Measurements from ENCODE around the gene ARMC2.
A peak's percentile ranks its signal among the peaks of the same experiment; 100 is the strongest.
"Not testable (repeated sequence)": the region's sequence is repeated elsewhere in the genome, so short reads cannot be mapped to it uniquely, and the experiment has no call there.

The ARMC2 gene

DNA sequence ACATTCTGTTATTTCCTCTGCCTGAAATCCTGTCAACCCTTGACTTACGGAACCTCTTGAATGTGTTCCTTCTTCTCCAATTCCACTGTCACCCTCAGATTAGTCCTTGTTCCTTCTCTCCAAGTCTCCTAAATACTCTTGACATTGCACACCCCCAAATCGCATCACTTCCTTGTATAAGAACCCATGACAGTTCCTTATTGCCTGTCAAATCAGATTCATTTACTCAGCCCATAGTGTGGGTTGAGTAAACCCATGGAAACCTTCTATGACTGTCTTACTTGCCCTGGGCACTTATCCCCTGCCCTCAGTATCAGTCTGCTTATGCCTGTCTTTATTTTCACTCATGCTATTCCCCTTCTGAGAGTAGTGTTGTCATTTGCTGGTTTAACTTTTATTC, 40.5 kb downstream of the ARMC2 start:
- TF ChIP-seq, protein P1, sequence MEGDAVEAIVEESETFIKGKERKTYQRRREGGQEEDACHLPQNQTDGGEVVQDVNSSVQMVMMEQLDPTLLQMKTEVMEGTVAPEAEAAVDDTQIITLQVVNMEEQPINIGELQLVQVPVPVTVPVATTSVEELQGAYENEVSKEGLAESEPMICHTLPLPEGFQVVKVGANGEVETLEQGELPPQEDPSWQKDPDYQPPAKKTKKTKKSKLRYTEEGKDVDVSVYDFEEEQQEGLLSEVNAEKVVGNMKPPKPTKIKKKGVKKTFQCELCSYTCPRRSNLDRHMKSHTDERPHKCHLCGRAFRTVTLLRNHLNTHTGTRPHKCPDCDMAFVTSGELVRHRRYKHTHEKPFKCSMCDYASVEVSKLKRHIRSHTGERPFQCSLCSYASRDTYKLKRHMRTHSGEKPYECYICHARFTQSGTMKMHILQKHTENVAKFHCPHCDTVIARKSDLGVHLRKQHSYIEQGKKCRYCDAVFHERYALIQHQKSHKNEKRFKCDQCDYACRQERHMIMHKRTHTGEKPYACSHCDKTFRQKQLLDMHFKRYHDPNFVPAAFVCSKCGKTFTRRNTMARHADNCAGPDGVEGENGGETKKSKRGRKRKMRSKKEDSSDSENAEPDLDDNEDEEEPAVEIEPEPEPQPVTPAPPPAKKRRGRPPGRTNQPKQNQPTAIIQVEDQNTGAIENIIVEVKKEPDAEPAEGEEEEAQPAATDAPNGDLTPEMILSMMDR (IDR thresholded peaks at IDR 0.05; ENCODE audit: control insufficient read depth, extremely low read depth, insufficient read depth), result no peak
- DNase-seq (ENCODE audit: low read depth), result no peak
- H3K4me3 ChIP-seq (ENCODE audit: low read depth, low read length), result no peak overlapping the region

DNA sequence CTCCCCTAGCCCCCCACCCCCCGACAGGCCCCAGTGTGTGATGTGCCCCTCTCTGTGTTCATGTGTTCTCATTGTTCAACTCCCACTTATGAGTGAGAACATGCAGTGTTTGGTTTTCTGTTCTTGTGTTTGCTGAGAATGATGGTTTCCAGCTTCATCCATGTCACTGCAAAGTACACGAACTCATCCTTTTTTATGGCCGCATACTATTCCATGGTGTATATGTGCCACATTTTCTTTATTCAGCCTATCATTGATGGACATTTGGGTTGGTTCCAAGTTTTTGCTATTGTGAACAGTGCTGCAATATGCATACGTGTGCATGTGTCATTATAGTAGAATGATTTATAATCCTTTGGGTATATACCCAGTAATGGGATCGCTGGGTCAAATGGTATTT, 42.7 kb downstream of the ARMC2 start:
- not testable (repeated sequence) for H3K4me3 ChIP-seq (ENCODE audit: low read depth, low read length); DNase-seq (ENCODE audit: low read depth)

DNA sequence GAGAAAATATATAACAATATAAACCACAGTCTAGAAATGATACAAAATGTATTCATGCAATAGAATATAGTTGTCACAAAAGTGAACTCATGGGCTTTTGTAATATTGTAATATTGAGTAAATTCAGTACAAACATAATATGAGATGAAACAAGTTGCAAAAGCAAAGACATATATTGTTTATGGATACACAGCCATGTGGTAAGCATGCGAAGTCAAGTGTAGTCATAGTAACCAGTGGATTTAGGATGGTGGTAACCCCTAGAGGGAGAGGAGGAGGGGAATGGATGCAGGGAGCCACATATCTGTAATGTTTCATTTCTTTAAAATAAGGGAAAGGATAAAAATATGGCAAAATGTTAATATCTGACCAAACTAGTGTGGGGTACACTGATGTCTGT, 47.3 kb downstream of the ARMC2 start:
- TF ChIP-seq, protein P1 (IDR thresholded peaks at IDR 0.05; ENCODE audit: control insufficient read depth, extremely low read depth, insufficient read depth), result no peak
- no peak overlapping the region for H3K4me3 ChIP-seq (ENCODE audit: low read depth, low read length)
- no peak for DNase-seq (ENCODE audit: low read depth)

DNA sequence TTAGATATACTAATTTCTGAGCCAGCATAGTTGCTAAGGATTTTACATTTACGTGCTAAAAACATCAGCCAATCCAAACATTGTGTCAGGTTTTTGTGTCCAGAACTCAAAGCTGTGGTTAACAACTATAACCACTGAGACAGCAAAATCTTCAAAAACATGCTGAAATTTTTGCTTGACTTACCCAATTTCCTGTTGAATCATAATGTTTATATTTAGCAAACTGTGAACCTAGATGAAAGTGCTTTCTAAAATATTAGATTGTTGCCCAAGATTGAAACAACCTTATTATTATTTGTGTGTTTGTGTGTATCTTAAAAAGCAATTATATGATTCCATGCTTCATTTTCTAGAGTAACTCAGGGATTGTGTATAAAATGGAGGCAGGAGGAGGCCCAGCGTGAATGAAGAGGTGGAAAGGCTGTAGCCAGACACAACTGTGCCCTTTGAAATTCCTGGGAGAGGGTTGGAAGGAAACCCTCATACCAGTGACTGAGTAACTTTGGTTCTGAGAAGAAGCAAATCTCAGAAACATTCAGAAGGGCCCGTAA, 48.0 kb downstream of the ARMC2 start:
- H3K4me3 ChIP-seq (ENCODE audit: low read depth, low read length), result no peak overlapping the region
- DNase-seq (ENCODE audit: low read depth), result no peak
- TF ChIP-seq, protein P1 (IDR thresholded peaks at IDR 0.05; ENCODE audit: control insufficient read depth, extremely low read depth, insufficient read depth), result no peak

DNA sequence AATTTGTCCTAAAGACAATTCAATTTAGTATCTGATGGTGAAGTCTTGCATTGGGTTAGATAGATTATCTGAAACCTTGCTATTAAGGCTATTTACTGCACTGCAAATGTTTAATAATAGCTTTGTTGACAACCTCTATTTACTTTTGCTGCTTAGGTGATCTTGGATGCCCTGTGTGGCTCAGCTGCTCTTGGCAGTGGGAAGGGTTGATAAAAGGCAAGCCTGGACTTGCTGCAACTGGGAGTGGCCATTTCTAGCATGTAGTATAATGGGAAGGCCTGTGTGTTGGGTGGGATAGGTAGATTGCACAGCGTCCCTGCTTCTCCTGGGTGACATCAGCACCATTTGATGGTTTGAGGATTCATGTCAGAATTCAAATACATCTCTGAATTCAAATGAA, 49.1 kb downstream of the ARMC2 start:
- TF ChIP-seq, protein P1 (IDR thresholded peaks at IDR 0.05; ENCODE audit: control insufficient read depth, extremely low read depth, insufficient read depth), result no peak
- H3K4me3 ChIP-seq (ENCODE audit: low read depth, low read length), result no peak overlapping the region
- DNase-seq (ENCODE audit: low read depth), result peak; percentile 88

DNA sequence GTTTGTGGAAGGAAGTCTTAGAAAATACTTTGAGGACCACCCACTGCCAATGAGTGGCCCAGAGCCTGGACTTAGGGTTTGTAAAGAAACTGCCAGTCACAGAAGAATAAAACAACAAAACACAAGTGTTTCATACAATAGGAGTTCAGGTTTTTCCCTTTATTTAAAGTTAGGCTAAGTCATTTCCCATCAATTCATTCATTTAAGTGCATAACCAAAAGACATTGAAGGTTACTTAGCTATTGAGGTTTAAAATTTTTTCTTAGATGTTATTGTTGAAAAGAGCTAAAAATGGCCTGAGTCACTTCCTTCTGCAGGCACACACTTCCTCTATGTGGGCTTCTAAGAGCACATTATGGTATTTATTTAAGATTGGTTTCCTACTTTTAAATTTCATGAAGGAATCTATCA, 54.2 kb downstream of the ARMC2 start:
- H3K4me3 ChIP-seq (ENCODE audit: low read depth, low read length), result no peak overlapping the region
- no peak for DNase-seq (ENCODE audit: low read depth)
- TF ChIP-seq, protein P1 (IDR thresholded peaks at IDR 0.05; ENCODE audit: control insufficient read depth, extremely low read depth, insufficient read depth), result no peak

DNA sequence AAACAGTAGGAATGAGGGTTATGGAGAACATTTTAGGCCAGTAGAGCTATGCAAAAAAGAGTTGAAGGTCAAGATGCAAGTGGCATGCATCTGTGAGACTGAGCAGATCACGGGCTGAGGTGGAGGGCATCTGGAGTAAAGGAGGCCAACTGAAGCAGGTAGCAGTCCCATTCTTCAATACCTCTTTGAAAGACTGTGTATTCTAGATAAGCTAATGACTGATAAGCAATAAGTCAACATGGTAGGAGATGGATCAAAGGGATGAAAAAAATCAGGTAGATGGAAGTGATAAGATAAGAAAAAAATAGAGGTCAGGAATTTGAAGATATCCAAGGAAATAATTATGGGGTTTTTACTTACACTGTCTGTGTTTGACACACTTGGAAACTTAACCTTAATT, 55.6 kb downstream of the ARMC2 start:
- no peak overlapping the region for H3K4me3 ChIP-seq (ENCODE audit: low read depth, low read length)
- no peak for DNase-seq (ENCODE audit: low read depth)

More for the DNA sequence above, 55.6 kb downstream of the ARMC2 start:
- TF ChIP-seq, protein P1 (IDR thresholded peaks at IDR 0.05; ENCODE audit: control insufficient read depth, extremely low read depth, insufficient read depth), result no peak

Data from LNCaP clone FGC (cell line).